Measurements from ENCODE around the gene ATP8A2. TPM values are rescaled to one million over a fixed set of nuclear protein-coding genes. Genes with fewer than 3 reads are reported as not detected.

The ATP8A2 gene
- polyA plus RNA-seq, 6 donors from 2014 or later = 0.03 TPM; not detected in 5

DNA sequence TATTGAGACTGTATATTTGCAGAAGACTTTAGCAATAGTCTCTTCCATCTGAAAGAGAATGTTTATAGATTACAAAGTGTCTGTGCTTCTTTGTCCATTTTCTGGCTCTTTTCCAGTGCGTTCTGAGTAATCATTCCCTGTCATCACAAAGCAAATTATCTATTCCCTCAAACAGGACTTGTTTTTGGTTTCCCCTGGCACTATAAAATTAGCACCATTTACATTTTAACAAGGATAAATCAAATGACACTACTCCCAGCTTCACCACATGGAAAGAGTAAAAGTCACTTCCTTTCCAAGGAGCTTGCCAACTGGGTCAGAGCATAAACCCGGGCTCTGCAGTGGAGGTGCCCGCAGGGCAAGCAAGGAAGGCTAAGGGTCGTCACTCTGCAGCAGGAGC is 591.9 kb downstream of the ATP8A2 start:
- Mint-ChIP-seq H3K4me3 (no peak overlapping the region), H3K4me1 (no peaks in the 10 kb centered on the region), H3K27ac (no peak overlapping the region), H3K36me3 (no peaks in the 10 kb centered on the region), H3K9me3 (peaks cover 0 to 7% (median 2%) of the 10 kb centered on the region in 7 donors), H3K27me3 (peaks cover 7 to 10% (median 10%) of the 10 kb centered on the region in 3 donors)
- ATAC-seq (ENCODE audit: low read depth in 2 of 2) (no peak), DNase-seq (no peak)

DNA sequence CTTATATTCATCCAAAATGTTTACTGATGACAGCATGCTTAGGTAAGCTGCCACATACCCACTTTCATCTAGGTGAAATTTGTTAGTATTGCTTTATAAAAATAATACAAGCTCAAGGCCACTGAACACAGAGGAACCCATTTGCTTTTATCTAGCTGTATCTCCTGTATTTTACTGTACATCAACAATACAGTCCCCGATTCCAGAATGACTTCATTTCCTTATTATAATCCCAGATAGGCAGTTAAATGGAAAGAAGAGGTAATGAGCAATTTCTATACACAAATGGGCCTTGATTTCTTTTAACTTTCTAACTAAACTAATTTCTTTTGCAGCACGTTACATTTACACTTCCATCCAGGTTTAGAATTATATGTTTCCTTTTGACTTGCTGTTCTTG is 593.8 kb downstream of the ATP8A2 start:
- Mint-ChIP-seq H3K4me3 (no peak overlapping the region), H3K9me3 (peaks cover 0 to 6% (median 0%) of the 10 kb centered on the region in 7 donors), H3K27me3 (peaks cover 7 to 11% (median 7%) of the 10 kb centered on the region in 3 donors), H3K36me3 (no peaks in the 10 kb centered on the region), H3K4me1 (no peaks in the 10 kb centered on the region), H3K27ac (no peak overlapping the region)
- DNase-seq (no peak), ATAC-seq (ENCODE audit: low read depth in 2 of 2) (no peak)

GRCh38 chr13:25966086-25966485 is 594.3 kb downstream of the ATP8A2 start:
- no peak for DNase-seq
- no peaks in the 10 kb centered on the region for H3K36me3 Mint-ChIP-seq
- H3K9me3 Mint-ChIP-seq = peaks cover 0 to 1% (median 0%) of the 10 kb centered on the region in 7 donors
- peaks cover 2 to 7% (median 2%) of the 10 kb centered on the region in 3 donors for H3K27me3 Mint-ChIP-seq
- no peak for ATAC-seq (ENCODE audit: low read depth in 2 of 2)
- H3K4me3 Mint-ChIP-seq = no peak overlapping the region
- no peak overlapping the region for H3K27ac Mint-ChIP-seq
- H3K4me1 Mint-ChIP-seq = no peaks in the 10 kb centered on the region

DNA sequence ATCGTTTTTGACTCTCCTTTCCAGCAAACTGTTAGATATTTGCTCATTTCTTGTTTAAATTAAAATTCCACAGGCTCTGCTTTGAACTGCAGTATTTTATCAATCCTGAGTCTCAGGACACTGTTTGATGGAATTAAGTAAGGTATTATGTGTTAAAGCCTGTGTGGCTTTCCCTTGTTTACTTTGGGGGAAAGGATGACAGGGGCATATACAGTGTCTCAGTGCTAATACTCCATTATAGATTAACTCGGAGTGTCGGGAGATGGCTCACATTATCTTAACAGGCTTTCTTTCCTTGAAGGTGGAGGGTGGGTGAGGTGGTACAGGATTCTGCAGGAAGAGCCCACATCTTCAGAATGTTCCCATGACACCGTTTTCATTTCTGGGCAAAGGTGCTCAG is 595.4 kb downstream of the ATP8A2 start:
- Mint-ChIP-seq H3K4me1 (no peaks in the 10 kb centered on the region), H3K36me3 (no peaks in the 10 kb centered on the region), H3K4me3 (no peak overlapping the region), H3K9me3 (no peaks in the 10 kb centered on the region), H3K27ac (no peak overlapping the region), H3K27me3 (peaks cover 0 to 8% (median 0%) of the 10 kb centered on the region in 3 donors)
- no peak for DNase-seq
- ATAC-seq (ENCODE audit: low read depth in 2 of 2) = no peak

- no peaks in the 10 kb centered on the region for H3K36me3 Mint-ChIP-seq
- ATAC-seq (ENCODE audit: low read depth in 2 of 2) (no peak), DNase-seq (no peak)
- H3K4me3 Mint-ChIP-seq = no peak overlapping the region
- H3K27me3 Mint-ChIP-seq = peaks cover 16 to 22% (median 20%) of the 10 kb centered on the region in 3 donors
- H3K27ac Mint-ChIP-seq = peak overlapping the region in 1 of 6 donors; percentile 18
- no peaks in the 10 kb centered on the region for H3K9me3 Mint-ChIP-seq
- no peaks in the 10 kb centered on the region for H3K4me1 Mint-ChIP-seq
Measured at GRCh38 chr13:25971047-25971446, 599.3 kb downstream of the ATP8A2 start.

DNA sequence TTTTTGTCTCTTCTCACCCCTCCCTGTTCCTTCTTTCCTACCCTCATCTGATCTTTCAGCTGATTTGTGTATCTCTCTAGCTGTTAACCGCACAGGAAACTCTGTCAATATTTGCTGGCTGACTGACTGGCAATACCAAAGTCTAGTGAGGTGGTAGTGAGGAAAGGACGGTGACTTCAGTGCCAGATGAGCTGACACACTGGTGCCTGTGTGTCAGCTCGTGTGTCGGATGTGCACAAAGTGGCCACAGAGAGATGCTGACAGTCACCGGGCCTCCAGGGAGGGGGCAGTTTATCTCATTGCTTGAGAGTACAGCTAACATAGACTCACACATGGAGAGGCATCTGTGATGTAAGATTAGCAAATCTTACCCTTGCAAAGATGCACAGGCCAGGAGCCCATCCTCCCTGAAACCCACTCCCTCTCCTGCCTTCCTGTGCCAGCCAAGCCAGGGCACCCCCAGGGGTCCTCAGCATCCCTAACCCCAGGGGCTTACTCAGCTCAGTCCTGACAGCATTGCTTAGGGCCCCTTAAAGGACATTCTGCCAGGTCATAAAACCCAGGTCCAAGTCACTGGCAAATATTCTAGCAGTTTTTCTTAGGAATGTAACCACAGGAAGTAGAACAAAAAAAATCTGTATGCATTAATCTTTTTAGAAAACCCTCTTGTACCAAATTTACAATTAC is 599.8 kb downstream of the ATP8A2 start:
- H3K9me3 Mint-ChIP-seq = no peaks in the 10 kb centered on the region
- H3K36me3 Mint-ChIP-seq = no peaks in the 10 kb centered on the region
- ATAC-seq (ENCODE audit: low read depth in 2 of 2) (no peak), DNase-seq (no peak)
- no peaks in the 10 kb centered on the region for H3K4me1 Mint-ChIP-seq
- peaks cover 21 to 27% (median 25%) of the 10 kb centered on the region in 3 donors for H3K27me3 Mint-ChIP-seq
- H3K27ac Mint-ChIP-seq = peak overlapping the region in 1 of 6 donors; percentile 18
- no peak overlapping the region for H3K4me3 Mint-ChIP-seq

DNA sequence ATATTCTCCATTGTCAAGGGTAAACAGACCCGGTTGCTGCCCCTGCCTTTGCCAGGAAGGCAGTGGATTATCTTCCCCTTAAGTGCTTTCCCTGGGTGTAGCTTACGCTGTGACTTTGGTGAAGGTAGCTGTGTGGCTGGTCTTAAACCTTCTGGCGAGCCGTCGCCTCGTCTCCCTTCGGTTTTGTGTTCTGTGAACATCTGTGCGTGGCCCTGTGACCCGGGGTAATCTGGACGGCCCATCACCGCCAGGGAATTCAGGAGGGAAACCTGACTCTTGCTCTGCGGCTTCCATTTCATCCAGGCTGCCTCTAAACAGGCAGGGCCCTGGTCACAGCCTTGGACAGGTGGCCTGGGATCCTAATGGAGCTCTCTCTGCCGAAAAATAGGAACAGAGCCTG is 601.3 kb downstream of the ATP8A2 start:
- H3K36me3 Mint-ChIP-seq = no peaks in the 10 kb centered on the region
- H3K9me3 Mint-ChIP-seq = peaks cover 0 to 4% (median 0%) of the 10 kb centered on the region in 7 donors
- DNase-seq = no peak
- H3K4me1 Mint-ChIP-seq = peaks cover 0 to 5% (median 0%) of the 10 kb centered on the region in 3 donors
- no peak for ATAC-seq (ENCODE audit: low read depth in 2 of 2)
- no peak overlapping the region for H3K27ac Mint-ChIP-seq
- H3K4me3 Mint-ChIP-seq = no peak overlapping the region
- H3K27me3 Mint-ChIP-seq = peaks cover 30 to 32% (median 32%) of the 10 kb centered on the region in 3 donors

GRCh38 chr13:25973576-25973975 is 601.8 kb downstream of the ATP8A2 start:
- DNase-seq = no peak
- Mint-ChIP-seq H3K4me3 (no peak overlapping the region), H3K27me3 (peaks cover 30 to 37% (median 32%) of the 10 kb centered on the region in 3 donors), H3K4me1 (peaks cover 0 to 5% (median 0%) of the 10 kb centered on the region in 3 donors), H3K27ac (no peak overlapping the region), H3K9me3 (peaks cover 0 to 4% (median 0%) of the 10 kb centered on the region in 7 donors), H3K36me3 (no peaks in the 10 kb centered on the region)
- no peak for ATAC-seq (ENCODE audit: low read depth in 2 of 2)

DNA sequence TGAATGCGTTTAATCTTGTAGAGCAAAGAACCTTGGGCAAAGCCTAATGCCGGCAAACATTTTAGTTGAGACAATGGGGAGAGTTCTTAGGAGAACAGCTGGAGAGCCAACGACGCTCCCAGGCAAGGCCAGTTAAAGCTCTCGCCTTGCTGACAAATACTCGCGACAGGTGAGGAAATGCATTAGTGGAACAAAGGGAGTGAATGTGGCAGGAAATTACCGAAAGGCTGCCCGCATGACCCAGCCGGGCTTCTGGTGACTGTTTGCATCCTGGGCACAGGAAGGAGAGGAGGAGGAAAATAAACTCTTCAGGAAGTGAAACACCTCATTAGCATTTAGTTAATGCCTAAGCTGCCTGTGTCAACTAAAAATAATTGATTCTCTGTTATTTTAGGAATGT is 605.4 kb downstream of the ATP8A2 start:
- Mint-ChIP-seq H3K27me3 (peaks cover 24 to 43% (median 37%) of the 10 kb centered on the region in 3 donors), H3K4me1 (peaks cover 0 to 5% (median 0%) of the 10 kb centered on the region in 3 donors), H3K4me3 (peak overlapping the region in 1 of 8 donors; percentile 49), H3K9me3 (peaks cover 0 to 4% (median 0%) of the 10 kb centered on the region in 7 donors), H3K36me3 (no peaks in the 10 kb centered on the region), H3K27ac (peak overlapping the region in 1 of 6 donors; percentile 77)
- DNase-seq = no peak
- no peak for ATAC-seq (ENCODE audit: low read depth in 2 of 2)

DNA sequence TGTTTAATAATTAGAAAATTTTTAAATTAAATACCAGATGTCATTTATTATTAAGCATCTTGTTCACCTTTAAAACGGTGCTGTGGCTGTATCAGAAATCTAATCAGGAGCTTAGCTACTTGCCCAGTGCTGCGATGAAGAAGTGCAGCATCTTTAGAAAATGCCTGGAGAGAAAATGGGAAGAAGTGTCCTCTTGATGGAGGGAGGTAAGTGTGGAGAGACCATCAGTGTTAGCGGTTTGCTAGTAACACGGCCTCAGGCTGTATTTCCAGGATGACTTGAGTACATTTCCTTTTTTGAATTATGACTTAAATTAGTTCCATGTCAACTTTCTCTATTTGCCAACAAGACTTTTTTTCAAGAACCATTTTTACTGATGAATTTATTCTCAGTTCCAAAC is 605.9 kb downstream of the ATP8A2 start:
- peak overlapping the region in 1 of 6 donors; percentile 77 for H3K27ac Mint-ChIP-seq

GRCh38 chr13:25978961-25979360 is 607.2 kb downstream of the ATP8A2 start:
- H3K36me3 Mint-ChIP-seq = no peaks in the 10 kb centered on the region
- ATAC-seq (ENCODE audit: low read depth in 2 of 2) (no peak), DNase-seq (no peak)
- no peak overlapping the region for H3K4me3 Mint-ChIP-seq
- H3K27ac Mint-ChIP-seq = no peak overlapping the region
- peaks cover 15 to 43% (median 37%) of the 10 kb centered on the region in 3 donors for H3K27me3 Mint-ChIP-seq
- H3K4me1 Mint-ChIP-seq = peaks cover 0 to 5% (median 0%) of the 10 kb centered on the region in 3 donors
- H3K9me3 Mint-ChIP-seq = peaks cover 0 to 4% (median 0%) of the 10 kb centered on the region in 7 donors

More for the DNA sequence above, 605.9 kb downstream of the ATP8A2 start:
- H3K36me3 Mint-ChIP-seq = no peaks in the 10 kb centered on the region
- H3K9me3 Mint-ChIP-seq = peaks cover 0 to 4% (median 0%) of the 10 kb centered on the region in 7 donors
- DNase-seq (no peak), ATAC-seq (ENCODE audit: low read depth in 2 of 2) (no peak)
- peaks cover 20 to 43% (median 37%) of the 10 kb centered on the region in 3 donors for H3K27me3 Mint-ChIP-seq
- no peak overlapping the region for H3K4me3 Mint-ChIP-seq
- H3K4me1 Mint-ChIP-seq = peaks cover 0 to 5% (median 0%) of the 10 kb centered on the region in 3 donors

DNA sequence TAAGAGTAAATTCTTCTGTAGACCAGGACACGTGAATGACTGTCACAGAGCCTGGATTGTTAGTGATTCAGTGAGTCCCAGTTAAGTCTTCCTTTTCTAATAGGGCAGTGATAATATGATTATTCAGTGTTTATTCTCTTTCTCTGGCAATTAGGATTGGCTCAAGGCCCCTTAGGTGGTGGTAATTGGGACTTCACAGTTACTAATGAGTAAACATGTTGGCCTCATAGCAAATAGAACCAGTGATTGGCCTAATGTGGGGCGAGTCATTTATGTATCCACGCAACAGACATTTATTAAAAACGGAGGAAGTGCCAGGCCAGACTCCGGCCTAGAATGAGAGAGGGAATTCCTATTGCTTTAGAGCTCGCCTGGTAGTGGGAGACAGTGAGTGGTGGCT is 607.6 kb downstream of the ATP8A2 start:
- Mint-ChIP-seq H3K27me3 (peaks cover 15 to 39% (median 33%) of the 10 kb centered on the region in 3 donors), H3K4me1 (peaks cover 0 to 5% (median 0%) of the 10 kb centered on the region in 3 donors), H3K9me3 (peaks cover 0 to 8% (median 0%) of the 10 kb centered on the region in 7 donors), H3K36me3 (no peaks in the 10 kb centered on the region), H3K27ac (no peak overlapping the region), H3K4me3 (no peak overlapping the region)
- DNase-seq (no peak), ATAC-seq (ENCODE audit: low read depth in 2 of 2) (no peak)

DNA sequence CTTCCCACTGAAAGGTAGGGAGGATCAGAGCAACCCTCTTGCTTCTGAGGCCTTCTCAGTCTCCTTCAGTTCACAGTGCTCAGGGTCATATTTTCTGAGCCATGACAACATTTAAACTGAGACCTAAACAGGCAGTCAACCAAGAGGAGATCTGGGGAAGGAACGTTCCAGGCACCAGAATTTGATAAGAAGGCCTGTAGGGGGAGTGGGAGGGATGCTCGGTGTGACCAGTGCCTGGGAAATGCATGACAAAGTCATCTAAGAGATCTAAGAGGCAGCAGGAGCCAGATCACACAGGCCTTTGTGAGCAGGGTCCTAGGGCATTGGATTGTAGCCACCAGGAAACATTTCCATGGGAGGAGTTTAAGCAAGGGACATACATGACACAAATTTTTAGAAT is 608.5 kb downstream of the ATP8A2 start:
- H3K9me3 Mint-ChIP-seq = peaks cover 0 to 9% (median 0%) of the 10 kb centered on the region in 7 donors
- H3K27me3 Mint-ChIP-seq = peaks cover 15 to 31% (median 25%) of the 10 kb centered on the region in 3 donors
- H3K27ac Mint-ChIP-seq = no peak overlapping the region
- peaks cover 0 to 5% (median 0%) of the 10 kb centered on the region in 3 donors for H3K4me1 Mint-ChIP-seq
- ATAC-seq (ENCODE audit: low read depth in 2 of 2) (no peak), DNase-seq (no peak)
- H3K36me3 Mint-ChIP-seq = no peaks in the 10 kb centered on the region
- no peak overlapping the region for H3K4me3 Mint-ChIP-seq

DNA sequence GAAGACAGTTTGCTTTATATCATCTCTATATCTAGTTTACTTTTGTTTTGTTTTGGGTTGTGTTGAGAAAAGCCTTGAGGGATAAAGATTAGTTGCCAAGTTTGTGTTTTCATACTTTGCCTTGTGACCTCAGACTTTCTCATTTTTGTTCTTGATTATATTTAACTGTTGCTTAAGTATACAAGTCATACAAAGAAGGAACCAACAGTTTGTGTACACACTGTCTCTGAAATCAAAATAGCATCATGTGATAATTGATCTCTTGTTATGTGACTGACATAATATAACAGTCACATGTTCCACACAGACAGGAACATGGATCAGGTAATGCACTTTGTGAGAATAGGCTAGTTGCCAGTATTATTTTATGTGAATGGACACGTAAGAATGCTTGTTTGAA is 609.3 kb downstream of the ATP8A2 start:
- DNase-seq (no peak), ATAC-seq (ENCODE audit: low read depth in 2 of 2) (no peak)
- peaks cover 0 to 9% (median 0%) of the 10 kb centered on the region in 7 donors for H3K9me3 Mint-ChIP-seq
- H3K4me1 Mint-ChIP-seq = peaks cover 0 to 5% (median 0%) of the 10 kb centered on the region in 3 donors
- H3K36me3 Mint-ChIP-seq = no peaks in the 10 kb centered on the region
- no peak overlapping the region for H3K27ac Mint-ChIP-seq
- H3K27me3 Mint-ChIP-seq = peaks cover 10 to 24% (median 21%) of the 10 kb centered on the region in 3 donors
- H3K4me3 Mint-ChIP-seq = no peak overlapping the region

Measured in naive B cell (primary cell).